22Rv1 (cell line): Measurements from ENCODE around the gene ILDR2.

Source experiments
- CTCF ChIP-seq: fragments of 450-650 bp; IDR thresholded peaks from 2 replicates; pipeline ENCODE4 v1.5.1; 2017; ENCODE audit warnings: mild to moderate bottlenecking
- ZFX ChIP-seq: fragments of 450-650 bp; IDR thresholded peaks from 2 replicates; pipeline ENCODE4 v1.6.1; 2017; ENCODE audit warnings: antibody characterized with exemption, borderline replicate concordance

- TF ChIP-seq CTCF (no peak), ZFX (no peak)
Observed at GRCh38 chr1:166905900-166906299, 69.4 kb downstream of the ILDR2 start.
